Measurements from ENCODE around the gene PSG2.
"Not testable (repeated sequence)": the region's sequence is repeated elsewhere in the genome, so short reads cannot be mapped to it uniquely, and the experiment has no call there.

GRCh38 chr19:43043492-43044180, 38.9 kb downstream of the PSG2 start:
- TF ChIP-seq EZH2 (IDR thresholded peaks at IDR 0.05; ENCODE audit: borderline replicate concordance); CTCF (IDR thresholded peaks at IDR 0.05; ENCODE audit: poor library complexity); EZH2phosphoT487 (IDR thresholded peaks at IDR 0.05; ENCODE audit: low read depth, severe bottlenecking, unreplicated experiment): not testable (repeated sequence)

Data from hepatocyte (in vitro differentiated cells).